ENCODE measurements around the gene PARP12. TPM values are rescaled to one million over a fixed set of nuclear protein-coding genes. Genes with fewer than 3 reads are reported as not detected.

Gene PARP12
- total and polyA plus RNA-seq, 9 of the 15 experiments (the other 6 are each of a cell fraction or from before 2014, with no cell fraction given): 4.6 to 40.4 (median 23.5) TPM

DNA sequence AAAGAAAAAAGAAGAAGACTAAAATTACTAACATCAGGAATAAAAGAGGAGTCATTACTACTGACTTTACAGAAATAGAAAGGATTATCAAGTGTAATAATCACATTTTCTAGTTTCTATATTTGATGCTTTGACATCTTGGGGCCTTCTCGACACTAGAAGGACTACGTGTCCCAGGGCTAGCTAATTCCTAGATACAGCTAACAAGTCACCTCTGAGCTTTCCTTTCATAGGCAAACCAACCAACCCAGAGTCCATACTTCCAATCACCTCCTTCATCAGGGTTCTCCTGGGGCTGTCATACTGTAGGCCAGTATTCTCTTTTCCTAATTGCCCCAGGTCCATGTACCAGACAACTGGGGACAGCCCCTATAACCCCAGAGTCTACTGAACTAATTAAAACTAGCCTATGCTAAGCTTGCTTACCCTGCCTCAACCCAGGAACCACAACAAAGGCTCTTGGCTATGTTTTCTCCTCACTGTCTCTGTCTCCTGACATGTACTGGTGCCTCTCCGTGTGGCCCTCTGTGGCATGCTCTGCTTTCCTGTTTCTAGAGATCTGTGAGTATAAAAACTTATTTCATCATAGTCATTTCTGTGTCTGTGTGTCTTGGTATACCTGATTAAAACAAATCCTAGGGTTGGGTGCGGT, 6.7 kb upstream of the PARP12 start:
- Histone ChIP-seq H4K20me1 (replicated peaks; ENCODE audit: control insufficient read depth, insufficient read depth, low read length) (no peaks in the 10 kb centered on the region), H3K27ac (ENCODE audit: extremely low read depth, low read depth, low read length) (no peak overlapping the region), H3K9me3 (replicated peaks; ENCODE audit: control insufficient read depth, insufficient read depth, low read depth, low read length) (peaks cover 5% of the 10 kb centered on the region; the same call in 1 of the 2 replicates), H3K79me2 (ENCODE audit: control insufficient read depth, insufficient read depth, low read length) (no peaks in the 10 kb centered on the region), H3K27me3 (ENCODE audit: control insufficient read depth in 2 of 2, insufficient read depth in 2 of 2, low read length in 2 of 2) (peaks cover 4 to 7% of the 10 kb centered on the region in 2 experiments; a peak in 1 of 5 replicates), H2AFZ (ENCODE audit: low read depth, low read length) (peak overlapping the region; percentile 20; the same call in 1 of the 2 replicates), H3K4me3 (no peak overlapping the region), H3K9ac (ENCODE audit: insufficient read depth in 1 of 2, low read depth in 2 of 2, low read length in 2 of 2) (no peak overlapping the region), H3K36me3 (ENCODE audit: control insufficient read depth, insufficient read depth, low read length) (no peaks in the 10 kb centered on the region), H3K4me2 (ENCODE audit: insufficient read depth, low read length) (no peak overlapping the region), H3K4me1 (replicated peaks in 1 of 2; ENCODE audit: control insufficient read depth in 2 of 2, insufficient read depth in 2 of 2, low read length in 2 of 2) (no peaks in the 10 kb centered on the region; a peak in 1 of 5 replicates), H3K9me1 (ENCODE audit: control insufficient read depth, insufficient read depth, low read length) (no peaks in the 10 kb centered on the region)
- intact Hi-C loops (cut with micrococcal nuclease) (no loop called here), in situ Hi-C loops (cut with MboI) (no loop called here)
- POLR2A ChIA-PET: interaction anchor here (1.6 to 3.1 kb wide), 2 partner anchors 9 to 16 kb away, joined by 5 to 14 read pairs; no protein-coding TSS in a partner anchor
- no TSS peak for BruUV-seq (replicated peaks)
- 26% methylated on average over 4 of the region's 4 CpGs for WGBS (ENCODE audit: insufficient coverage, low coverage, missing lambda C conversion rate)
- ATAC-seq: peak; percentile 43
- DNase-seq (ENCODE audit: extremely low read depth in 1 of 4, low spot score in 3 of 4): no peak
- CTCF ChIA-PET (ENCODE audit: low intra/inter-chr PET ratio): no interaction called here
- FAIRE-seq: no peak
- no peak for TF ChIP-seq ZNF583 (CRISPR knock-in tag; IDR thresholded peaks at IDR 0.05)
- no peak for TF ChIP-seq ZNF280B (CRISPR knock-in tag; IDR thresholded peaks at IDR 0.05)
- TF ChIP-seq ZNF133 (CRISPR knock-in tag; IDR thresholded peaks at IDR 0.05): no peak
- TF ChIP-seq HEY1 (CRISPR knock-in tag; IDR thresholded peaks at IDR 0.05; ENCODE audit: borderline replicate concordance): no peak
- TF ChIP-seq MNT (conservative IDR thresholded peaks at IDR 0.05): no peak
- no peak for TF ChIP-seq RB1 (IDR thresholded peaks at IDR 0.05; ENCODE audit: low read depth)
- TF ChIP-seq UBTF (IDR thresholded peaks at IDR 0.05; ENCODE audit: borderline replicate concordance in 1 of 2, low read depth in 2 of 2, low read length in 2 of 2): no peak
- no peak for TF ChIP-seq SIN3A (IDR thresholded peaks at IDR 0.05; ENCODE audit: borderline replicate concordance in 2 of 2, control insufficient read depth in 1 of 2, low read depth in 2 of 2, low read length in 2 of 2)
- no peak for TF ChIP-seq BMI1 (IDR thresholded peaks at IDR 0.05; ENCODE audit: low read length)
- TF ChIP-seq, protein P1, sequence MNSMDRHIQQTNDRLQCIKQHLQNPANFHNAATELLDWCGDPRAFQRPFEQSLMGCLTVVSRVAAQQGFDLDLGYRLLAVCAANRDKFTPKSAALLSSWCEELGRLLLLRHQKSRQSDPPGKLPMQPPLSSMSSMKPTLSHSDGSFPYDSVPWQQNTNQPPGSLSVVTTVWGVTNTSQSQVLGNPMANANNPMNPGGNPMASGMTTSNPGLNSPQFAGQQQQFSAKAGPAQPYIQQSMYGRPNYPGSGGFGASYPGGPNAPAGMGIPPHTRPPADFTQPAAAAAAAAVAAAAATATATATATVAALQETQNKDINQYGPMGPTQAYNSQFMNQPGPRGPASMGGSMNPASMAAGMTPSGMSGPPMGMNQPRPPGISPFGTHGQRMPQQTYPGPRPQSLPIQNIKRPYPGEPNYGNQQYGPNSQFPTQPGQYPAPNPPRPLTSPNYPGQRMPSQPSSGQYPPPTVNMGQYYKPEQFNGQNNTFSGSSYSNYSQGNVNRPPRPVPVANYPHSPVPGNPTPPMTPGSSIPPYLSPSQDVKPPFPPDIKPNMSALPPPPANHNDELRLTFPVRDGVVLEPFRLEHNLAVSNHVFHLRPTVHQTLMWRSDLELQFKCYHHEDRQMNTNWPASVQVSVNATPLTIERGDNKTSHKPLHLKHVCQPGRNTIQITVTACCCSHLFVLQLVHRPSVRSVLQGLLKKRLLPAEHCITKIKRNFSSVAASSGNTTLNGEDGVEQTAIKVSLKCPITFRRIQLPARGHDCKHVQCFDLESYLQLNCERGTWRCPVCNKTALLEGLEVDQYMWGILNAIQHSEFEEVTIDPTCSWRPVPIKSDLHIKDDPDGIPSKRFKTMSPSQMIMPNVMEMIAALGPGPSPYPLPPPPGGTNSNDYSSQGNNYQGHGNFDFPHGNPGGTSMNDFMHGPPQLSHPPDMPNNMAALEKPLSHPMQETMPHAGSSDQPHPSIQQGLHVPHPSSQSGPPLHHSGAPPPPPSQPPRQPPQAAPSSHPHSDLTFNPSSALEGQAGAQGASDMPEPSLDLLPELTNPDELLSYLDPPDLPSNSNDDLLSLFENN (IDR thresholded peaks at IDR 0.05; ENCODE audit: low read depth in 2 of 2, low read length in 2 of 2): no peak
- no peak for TF ChIP-seq MEF2A (IDR thresholded peaks at IDR 0.05; ENCODE audit: control insufficient read depth, low read depth, low read length)

Measured in K562 (cell line).